Stimulated activated CD4-positive, alpha-beta T cell treated with anti-CD3 and anti-CD28 coated beads, TNF-alpha, amount 100 ng/mL, for 4 hours (primary cell): ENCODE results near the gene GCAT.
A peak's percentile ranks its signal among the peaks of the same experiment; 100 is the strongest.

Source experiments
- DNase-seq, 3 experiments: peaks; one replicate each; pipeline ENCODE4 v3.0.0-alpha.2; 2020; ENCODE audit warnings: low read depth in 3 of 3

Gene GCAT

GRCh38 chr22:37842015-37842793, 34.5 kb downstream of the GCAT start:
- DNase-seq: no peak

GRCh38 chr22:37843741-37844089, 36.0 kb downstream of the GCAT start:
- DNase-seq: peak in 2 of 3 experiments; percentile 22 to 46

DNA sequence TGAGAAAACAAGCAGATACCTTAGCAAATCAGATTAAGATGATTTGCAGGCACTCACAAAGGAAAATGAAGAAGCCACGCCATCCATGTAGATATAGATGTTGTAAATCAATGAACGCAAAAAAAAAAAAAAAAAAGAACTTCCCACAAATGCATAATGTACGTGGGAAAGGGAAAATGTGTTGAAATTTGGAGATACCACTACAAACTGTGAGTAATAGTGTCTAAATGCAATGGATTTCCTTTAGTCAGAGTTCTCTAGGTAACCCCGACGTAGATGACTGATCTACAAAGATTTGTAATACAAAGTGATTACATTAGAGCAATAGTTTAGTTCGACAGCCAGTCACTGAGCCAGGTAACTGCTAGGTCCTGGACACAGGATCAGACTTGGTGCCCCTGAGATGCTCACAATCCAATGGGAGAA, 37.2 kb downstream of the GCAT start:
- DNase-seq: no peak

DNA sequence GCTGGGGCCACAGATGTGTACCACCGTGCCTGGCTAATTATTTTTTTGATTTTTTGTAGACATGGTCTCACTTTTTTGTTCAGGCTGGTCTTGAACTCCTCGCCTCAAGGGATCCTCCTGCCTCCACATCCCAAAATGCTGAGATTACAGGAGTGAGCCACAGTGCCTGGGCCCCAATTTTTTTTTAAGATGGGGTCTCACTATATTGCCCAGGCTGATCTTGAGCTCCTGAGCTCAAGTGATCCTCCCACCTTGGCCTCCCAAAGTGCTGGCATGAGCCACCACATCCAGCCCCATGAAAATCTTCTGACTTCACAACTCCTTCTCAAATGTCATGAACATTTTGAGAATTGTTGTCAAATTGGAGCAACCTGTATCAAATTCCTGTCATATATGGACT, 38.7 kb downstream of the GCAT start:
- no peak for DNase-seq

GRCh38 chr22:37848587-37849088, 40.9 kb downstream of the GCAT start:
- DNase-seq: no peak

- DNase-seq: peak; percentile 69 to 81 (median 74)
These were observed 41.5 kb downstream of the GCAT start, which contains the start of gene EIF3L for GRCh38 chr22:37849089-37849751. TSS of gene EIF3L (plus strand) at chr22:37849419. CDS start at chr22:37849450, 31 bp downstream.

- DNase-seq: no peak
These were observed 43.1 kb downstream of the GCAT start for GRCh38 chr22:37850801-37851200.

GRCh38 chr22:37852418-37852817, 44.7 kb downstream of the GCAT start:
- DNase-seq: no peak

- no peak for DNase-seq
These were observed 47.2 kb downstream of the GCAT start for GRCh38 chr22:37854946-37855345.

DNA sequence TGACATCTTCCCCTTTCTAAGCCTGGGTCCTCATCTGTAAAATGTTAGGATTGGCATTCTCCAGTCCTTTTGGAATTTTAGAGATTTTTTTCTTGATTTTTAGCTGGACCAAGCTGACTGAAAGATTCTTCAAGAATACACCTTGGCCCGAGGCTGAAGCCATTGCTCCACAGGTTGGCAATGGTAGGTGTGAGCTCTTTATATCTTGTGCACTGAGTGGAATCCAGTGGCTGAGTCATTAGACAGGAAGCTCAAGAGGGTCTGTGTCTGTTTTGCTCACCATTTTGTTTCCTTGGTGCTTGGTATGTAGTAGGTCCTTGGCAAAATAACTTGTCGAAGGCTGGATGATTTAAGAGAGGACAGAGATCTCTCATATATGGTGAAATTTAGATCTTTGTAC, 47.7 kb downstream of the GCAT start:
- no peak for DNase-seq

DNA sequence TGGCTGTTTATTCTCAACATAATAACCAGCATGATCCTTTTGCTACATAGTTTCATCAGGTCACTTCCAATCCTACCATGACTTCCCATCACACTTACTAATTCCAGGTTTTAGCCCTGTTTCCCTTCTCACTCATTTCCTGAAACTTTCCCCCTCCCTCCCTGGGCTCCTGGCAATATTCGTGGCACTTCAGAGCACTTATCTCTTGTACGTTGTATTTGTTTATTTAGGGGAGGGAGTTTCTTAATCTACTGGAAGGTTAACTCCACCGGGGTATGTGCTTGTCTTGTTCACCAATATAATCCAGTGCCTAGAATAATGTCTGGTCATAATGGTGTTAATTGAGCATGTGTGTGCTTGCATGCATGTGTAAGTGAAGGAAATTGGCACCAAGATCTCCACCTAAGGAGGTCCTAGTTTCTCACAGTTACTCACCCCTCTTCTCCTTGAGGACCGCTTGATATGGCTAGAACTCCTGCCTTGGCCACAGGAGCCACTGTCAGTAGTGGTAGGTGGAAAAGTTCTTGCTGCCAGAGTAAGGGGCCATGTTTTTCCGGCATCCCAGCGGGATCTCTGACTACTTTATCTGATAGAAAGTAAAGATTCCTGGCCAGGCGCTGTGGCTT, 53.2 kb downstream of the GCAT start:
- no peak for DNase-seq

DNA sequence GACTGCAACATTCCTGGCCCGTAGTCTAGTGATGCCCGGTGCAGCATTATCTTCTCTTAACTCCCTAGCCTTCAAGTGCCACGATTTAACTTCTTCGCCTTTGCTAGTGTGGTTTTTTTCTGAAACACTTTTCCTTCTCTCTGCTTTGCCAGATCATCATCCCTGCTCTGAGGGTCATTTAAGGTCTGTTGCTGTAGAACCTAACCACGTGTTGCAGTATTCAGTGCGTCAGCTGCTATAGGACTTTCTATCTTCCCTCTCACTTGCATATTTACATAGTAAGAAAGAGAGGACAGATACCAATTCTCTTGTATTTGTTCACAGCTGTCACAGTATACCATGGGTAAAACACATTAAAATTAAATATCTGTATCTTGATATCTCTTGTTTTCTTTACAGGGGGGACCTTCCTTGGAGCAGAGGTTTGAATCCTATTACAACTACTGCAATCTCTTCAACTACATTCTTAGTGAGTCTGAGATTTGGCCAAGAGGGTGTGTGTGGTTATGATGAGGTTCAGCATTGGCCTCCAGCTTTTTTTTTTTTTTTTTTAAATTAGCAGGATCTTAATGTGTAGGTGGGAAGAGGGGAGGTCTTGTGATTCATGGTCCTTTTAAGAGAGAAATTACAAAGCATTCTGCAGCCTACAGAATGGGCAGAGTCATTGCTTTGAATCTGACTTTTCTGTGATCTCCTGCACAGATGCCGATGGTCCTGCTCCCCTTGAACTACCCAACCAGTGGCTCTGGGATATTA, 55.0 kb downstream of the GCAT start:
- no peak for DNase-seq

GRCh38 chr22:37865510-37865909, 57.8 kb downstream of the GCAT start:
- DNase-seq: no peak
